Embryonic facial prominence (tissue), 1 donor: ENCODE measurements around the gene LRCH4.
"Not testable (repeated sequence)": the region's sequence is repeated elsewhere in the genome, so short reads cannot be mapped to it uniquely, and the experiment has no call there.

Source experiments
- DNase-seq: peaks from one replicate; pipeline ENCODE4 v3.0.0-alpha.2; 2016; ENCODE audit errors: extremely low spot score

The LRCH4 gene

GRCh38 chr7:100544967-100545359 lies 41.0 kb downstream of the LRCH4 start:
- no peak for DNase-seq

DNA sequence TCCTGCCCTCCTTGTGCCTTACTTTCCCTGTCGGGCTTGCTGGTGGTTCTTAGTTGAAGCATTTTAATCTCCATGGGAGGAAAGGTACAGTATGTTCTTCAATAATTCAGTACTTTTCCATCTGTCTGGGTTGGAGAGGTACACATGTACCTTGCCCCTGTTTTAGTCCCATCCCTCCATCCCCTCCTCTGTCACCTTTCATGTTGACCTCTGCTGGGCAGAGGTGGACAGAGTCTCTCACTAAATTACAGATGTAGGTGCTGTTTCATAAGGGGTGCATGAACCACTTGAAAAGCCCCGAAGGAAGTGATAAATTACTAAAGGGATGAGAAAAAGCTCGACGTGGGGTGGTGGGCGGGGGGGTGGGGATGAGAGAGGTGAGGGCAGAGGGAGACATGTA lies 41.5 kb downstream of the LRCH4 start:
- DNase-seq, result no peak

DNA sequence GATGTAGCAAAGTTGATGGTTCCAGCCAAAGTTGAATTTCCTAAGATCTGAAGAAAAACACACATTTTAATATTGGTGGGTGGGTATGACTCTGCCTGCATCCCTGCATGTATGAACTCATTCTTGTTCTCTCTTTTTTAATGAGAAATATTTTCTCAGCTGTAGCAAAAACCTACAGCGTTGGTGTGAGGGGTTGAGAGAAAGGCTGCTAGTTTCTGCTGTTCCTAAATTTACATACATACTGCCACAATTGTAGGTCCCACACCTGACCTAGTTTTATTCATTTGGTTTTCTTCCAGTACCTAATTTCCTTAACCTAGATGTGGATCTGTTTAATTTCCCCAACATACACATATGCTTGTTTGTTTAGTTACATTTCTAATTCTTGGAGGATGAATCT lies 42.3 kb downstream of the LRCH4 start:
- no peak for DNase-seq

DNA sequence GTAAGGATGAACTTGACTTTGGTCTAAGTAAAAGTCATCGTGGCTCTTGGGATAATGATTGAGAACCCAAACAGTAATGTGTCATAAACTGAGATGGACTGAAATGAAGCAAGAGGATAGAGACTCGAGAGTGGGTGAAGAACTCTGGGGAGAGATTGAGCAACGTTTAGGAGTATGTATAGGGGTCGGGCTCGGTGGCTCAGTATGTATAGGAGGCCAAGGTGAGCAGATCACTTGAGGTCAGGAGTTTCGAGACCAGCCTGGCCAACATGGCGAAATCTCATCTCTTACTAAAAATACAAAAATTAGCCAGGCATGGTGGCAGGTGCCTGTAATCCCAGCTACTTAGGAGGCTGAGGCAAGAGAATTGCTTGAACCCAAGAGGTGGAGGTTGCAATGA lies 44.6 kb downstream of the LRCH4 start:
- DNase-seq, result not testable (repeated sequence)

DNA sequence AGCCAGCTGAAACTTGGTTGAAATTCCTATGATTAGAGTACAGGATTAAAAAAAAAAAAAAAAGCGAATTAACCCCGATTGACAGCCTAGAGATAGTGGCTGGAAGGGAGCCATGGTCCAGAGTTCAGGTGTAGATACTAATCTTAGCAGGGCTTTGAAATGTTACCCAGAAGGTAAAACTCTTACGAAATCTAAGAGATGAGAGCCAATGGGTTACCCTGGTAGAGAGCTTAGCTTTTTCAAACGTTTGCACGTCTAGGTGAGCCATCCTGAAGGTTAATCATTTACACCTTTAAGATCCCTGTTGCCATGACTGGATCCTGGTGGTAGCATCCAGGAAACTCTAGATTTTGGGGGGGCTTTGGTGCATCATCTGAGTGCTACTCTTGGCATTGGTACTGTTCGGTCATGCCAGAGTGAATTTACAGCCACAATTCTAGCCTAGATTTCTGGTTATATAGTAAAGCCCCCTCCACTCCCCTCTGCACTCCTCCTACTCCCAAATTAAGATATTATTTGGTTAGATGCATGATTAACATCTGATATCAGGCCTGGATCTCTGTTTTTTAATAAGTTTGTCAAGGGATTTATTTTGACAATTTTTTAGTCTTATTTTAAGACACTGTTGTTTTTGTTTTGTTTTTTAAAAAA lies 45.7 kb downstream of the LRCH4 start:
- DNase-seq, result no peak

DNA sequence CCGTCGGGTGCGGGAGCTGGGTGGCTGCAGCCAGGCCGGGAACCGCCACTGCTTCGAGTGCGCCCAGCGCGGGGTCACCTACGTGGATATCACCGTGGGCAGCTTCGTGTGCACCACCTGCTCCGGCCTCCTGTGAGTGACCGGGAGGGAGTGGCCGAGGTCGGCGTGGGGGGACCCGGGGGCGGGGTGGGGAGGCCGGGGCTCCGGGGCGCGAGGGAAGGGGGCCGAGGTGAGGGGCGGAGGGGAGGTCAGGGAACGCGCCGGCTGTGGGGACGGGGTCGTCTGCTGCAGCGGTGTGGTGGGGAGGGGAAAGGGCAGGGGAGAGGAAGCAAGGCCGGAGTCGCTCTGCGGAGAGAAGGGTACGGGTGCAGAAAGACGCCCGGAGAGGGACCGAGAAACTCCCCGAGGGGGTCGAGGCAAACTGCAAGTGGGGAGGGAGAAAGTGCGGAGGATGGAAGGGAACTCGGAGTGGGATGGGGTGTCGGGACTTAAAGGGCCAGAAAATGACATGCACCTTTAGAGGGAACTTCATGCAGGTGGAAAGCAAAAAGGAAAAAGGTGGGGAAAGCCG lies 46.4 kb downstream of the LRCH4 start:
- no peak for DNase-seq

GRCh38 chr7:100538654-100539435 lies 47.1 kb downstream of the LRCH4 start, which contains the start of gene AGFG2:
AGFG2 (plus strand) TSS chr7:100539203; CDS start chr7:100539347, 144 bp downstream.
- peak; percentile 98 for DNase-seq

- no peak for DNase-seq
These were observed 47.6 kb downstream of the LRCH4 start for GRCh38 chr7:100538348-100538653.

GRCh38 chr7:100536695-100537094 lies 49.2 kb downstream of the LRCH4 start:
- DNase-seq, result not testable (repeated sequence)

DNA sequence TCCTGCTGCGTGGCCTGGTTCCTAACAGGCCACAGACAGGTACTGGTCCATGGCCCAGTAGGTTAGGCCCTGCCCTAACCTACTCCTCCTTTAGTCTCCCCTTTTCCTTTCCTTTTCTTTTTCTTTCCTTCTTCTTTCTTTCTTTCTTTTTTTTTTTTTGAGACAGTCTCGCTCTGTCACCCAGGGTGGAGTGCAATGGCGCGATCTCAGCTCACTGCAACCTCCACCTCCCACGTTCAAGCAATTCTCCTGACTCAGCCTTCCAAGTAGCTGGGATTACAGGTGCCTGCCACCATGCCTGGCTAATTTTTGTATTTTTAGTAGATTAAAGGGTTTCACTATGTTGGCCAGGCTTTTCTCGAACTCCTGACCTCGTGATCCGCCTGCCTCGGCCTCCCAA lies 49.9 kb downstream of the LRCH4 start:
- DNase-seq, result not testable (repeated sequence)

DNA sequence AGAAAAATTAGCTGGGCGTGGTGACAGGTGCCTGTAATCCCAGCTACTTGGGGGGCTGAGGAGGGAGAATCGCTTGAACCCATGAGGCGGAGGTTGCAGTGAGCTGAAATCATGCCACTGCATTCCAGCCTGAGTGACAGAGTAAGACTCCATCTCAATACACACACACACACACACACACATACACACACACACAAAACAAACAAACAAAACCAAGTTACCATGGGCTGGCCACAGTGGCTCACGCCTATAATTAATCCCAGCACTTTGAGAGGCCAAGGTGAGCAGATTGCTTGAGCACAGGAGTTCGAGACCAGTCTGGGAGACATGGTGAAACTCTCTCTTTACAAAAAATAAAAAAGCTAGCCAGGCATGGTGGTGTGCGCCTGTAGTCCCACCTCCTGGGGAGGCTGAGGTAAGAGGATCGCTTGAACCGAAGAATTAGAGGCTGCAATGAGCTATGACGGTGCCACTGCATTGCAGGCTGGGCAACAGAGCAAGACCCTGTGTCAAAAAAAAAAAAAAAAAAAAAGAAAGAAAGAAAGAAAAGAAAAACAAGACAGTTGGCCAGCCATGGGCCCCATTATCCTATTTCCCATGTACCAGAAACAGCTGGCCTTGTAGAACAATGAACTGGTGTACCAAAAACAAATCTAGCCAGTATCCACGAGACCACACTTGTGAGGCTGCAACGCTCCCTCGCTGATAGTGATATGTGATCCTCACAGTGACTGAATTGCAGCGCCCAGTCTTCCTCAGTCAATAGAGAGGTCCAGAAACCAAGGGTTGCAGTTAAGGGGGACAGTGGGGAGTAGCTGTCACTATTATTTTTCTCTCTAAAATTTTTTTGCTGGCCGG lies 53.5 kb downstream of the LRCH4 start:
- no peak for DNase-seq

- DNase-seq, result not testable (repeated sequence)
These were observed 57.6 kb downstream of the LRCH4 start for GRCh38 chr7:100528108-100528866.
